GM12801 (cell line): ENCODE measurements around the gene SLC2A4RG.

Experiments
- CTCF ChIP-seq: IDR thresholded peaks from one replicate; pipeline ENCODE4 v1.5.1; 2011; ENCODE audit warnings: control low read depth; ENCODE audit not compliant: insufficient read length; ENCODE audit errors: extremely low read depth

The SLC2A4RG gene

GRCh38 chr20:63739130-63740069 is at the start of gene SLC2A4RG:
TSS of gene SLC2A4RG (plus strand) at chr20:63739776. CDS start at chr20:63739913, 137 bp downstream.
- no peak for TF ChIP-seq CTCF

- no peak for TF ChIP-seq CTCF
Observed at GRCh38 chr20:63690003-63690897, 49.3 kb upstream of the SLC2A4RG start.

- no peak for TF ChIP-seq CTCF
Observed at GRCh38 chr20:63690898-63691710, 48.5 kb upstream of the SLC2A4RG start.

GRCh38 chr20:63691711-63692435 is 47.7 kb upstream of the SLC2A4RG start:
- TF ChIP-seq CTCF = no peak

- no peak for TF ChIP-seq CTCF
Observed at GRCh38 chr20:63692436-63693082, 47.0 kb upstream of the SLC2A4RG start.

- no peak for TF ChIP-seq CTCF
Observed at GRCh38 chr20:63693083-63693732, 46.4 kb upstream of the SLC2A4RG start.
